Neuron (in vitro differentiated cells): ENCODE results near the gene SLC44A5.

Experiments used
- H2AFZ ChIP-seq: one replicate; pipeline ENCODE4 v1.6.1; 2013; ENCODE audit warnings: low read depth, mild to moderate bottlenecking, inconsistent platforms, low read length, moderate library complexity
- H3K27me3 ChIP-seq: one replicate; pipeline ENCODE4 v1.6.1; 2013; ENCODE audit warnings: low read length; ENCODE audit not compliant: insufficient read depth
- H3K36me3 ChIP-seq: one replicate; pipeline ENCODE4 v1.6.1; 2013; ENCODE audit warnings: low read length; ENCODE audit not compliant: insufficient read depth
- H3K4me1 ChIP-seq: one replicate; pipeline ENCODE4 v1.6.1; 2013; ENCODE audit warnings: low read length; ENCODE audit not compliant: insufficient read depth
- H3K4me3 ChIP-seq: 2 replicates; pipeline ENCODE4 v1.5.1; 2013; ENCODE audit warnings: mild to moderate bottlenecking, low read length, moderate library complexity
- H3K9me3 ChIP-seq: one replicate; pipeline ENCODE4 v1.6.1; 2013; ENCODE audit warnings: low read length

Gene SLC44A5

GRCh38 chr1:75174031-75174760 is 436.7 kb downstream of the SLC44A5 start:
- H3K27me3 ChIP-seq: no peaks in the 10 kb centered on the region
- no peaks in the 10 kb centered on the region for H3K9me3 ChIP-seq
- no peak overlapping the region for H3K4me3 ChIP-seq
- H2AFZ ChIP-seq: no peak overlapping the region
- no peaks in the 10 kb centered on the region for H3K36me3 ChIP-seq
- H3K4me1 ChIP-seq: no peaks in the 10 kb centered on the region

- H3K27me3 ChIP-seq: no peaks in the 10 kb centered on the region
- no peaks in the 10 kb centered on the region for H3K4me1 ChIP-seq
- H3K9me3 ChIP-seq: no peaks in the 10 kb centered on the region
- no peaks in the 10 kb centered on the region for H3K36me3 ChIP-seq
- no peak overlapping the region for H2AFZ ChIP-seq
- no peak overlapping the region for H3K4me3 ChIP-seq
Observed at GRCh38 chr1:75172556-75172955, 438.4 kb downstream of the SLC44A5 start.

- Histone ChIP-seq H3K4me1 (no peaks in the 10 kb centered on the region), H3K36me3 (no peaks in the 10 kb centered on the region), H3K4me3 (no peak overlapping the region), H2AFZ (no peak overlapping the region), H3K27me3 (no peaks in the 10 kb centered on the region), H3K9me3 (no peaks in the 10 kb centered on the region)
Observed at GRCh38 chr1:75171876-75172275, 439.0 kb downstream of the SLC44A5 start.

- Histone ChIP-seq H3K36me3 (no peaks in the 10 kb centered on the region), H3K4me1 (no peaks in the 10 kb centered on the region), H3K9me3 (no peaks in the 10 kb centered on the region), H2AFZ (no peak overlapping the region), H3K27me3 (no peaks in the 10 kb centered on the region), H3K4me3 (no peak overlapping the region)
Observed at GRCh38 chr1:75170981-75171380, 439.9 kb downstream of the SLC44A5 start.

- Histone ChIP-seq H3K4me3 (no peak overlapping the region), H3K27me3 (no peaks in the 10 kb centered on the region), H2AFZ (no peak overlapping the region), H3K4me1 (no peaks in the 10 kb centered on the region), H3K9me3 (no peaks in the 10 kb centered on the region), H3K36me3 (no peaks in the 10 kb centered on the region)
Observed at GRCh38 chr1:75170011-75170410, 440.9 kb downstream of the SLC44A5 start.

- Histone ChIP-seq H3K4me1 (no peaks in the 10 kb centered on the region), H3K9me3 (no peaks in the 10 kb centered on the region), H2AFZ (no peak overlapping the region), H3K4me3 (no peak overlapping the region), H3K36me3 (no peaks in the 10 kb centered on the region), H3K27me3 (no peaks in the 10 kb centered on the region)
Observed at GRCh38 chr1:75166821-75167220, 444.1 kb downstream of the SLC44A5 start.

- H3K4me3 ChIP-seq: no peak overlapping the region
- no peak overlapping the region for H2AFZ ChIP-seq
- no peaks in the 10 kb centered on the region for H3K9me3 ChIP-seq
- H3K4me1 ChIP-seq: no peaks in the 10 kb centered on the region
- no peaks in the 10 kb centered on the region for H3K36me3 ChIP-seq
- H3K27me3 ChIP-seq: no peaks in the 10 kb centered on the region
Observed at GRCh38 chr1:75165264-75165663, 445.6 kb downstream of the SLC44A5 start.

GRCh38 chr1:75159154-75159553 is 451.8 kb downstream of the SLC44A5 start:
- H3K4me3 ChIP-seq: no peak overlapping the region
- H3K27me3 ChIP-seq: no peaks in the 10 kb centered on the region
- H2AFZ ChIP-seq: no peak overlapping the region
- no peaks in the 10 kb centered on the region for H3K36me3 ChIP-seq
- H3K4me1 ChIP-seq: no peaks in the 10 kb centered on the region
- H3K9me3 ChIP-seq: no peaks in the 10 kb centered on the region
